GM21381 (cell line): ENCODE measurements around the gene KMO.

Experiments used
- ATAC-seq: cut with Tn5 transposase; IDR thresholded peaks from one replicate; pipeline ENCODE4 v1.9.1; 2021; ENCODE audit warnings: mild to moderate bottlenecking, moderate library complexity; ENCODE audit not compliant: unreplicated experiment

Gene KMO

GRCh38 chr1:241536304-241536703, 4.1 kb downstream of the KMO start:
- ATAC-seq: no peak

GRCh38 chr1:241536969-241537368, 4.8 kb downstream of the KMO start:
- ATAC-seq: no peak

GRCh38 chr1:241542199-241542907, 10.2 kb downstream of the KMO start:
- ATAC-seq: no peak

- ATAC-seq: no peak
These were observed 15.8 kb downstream of the KMO start for GRCh38 chr1:241548008-241548407.

- ATAC-seq: no peak
These were observed 18.1 kb downstream of the KMO start for GRCh38 chr1:241550318-241550717.

- peak; percentile 79 for ATAC-seq
These were observed 19.8 kb downstream of the KMO start for GRCh38 chr1:241551759-241552638.

GRCh38 chr1:241553886-241554592, 21.9 kb downstream of the KMO start:
- ATAC-seq: no peak

- no peak for ATAC-seq
These were observed 23.3 kb downstream of the KMO start for GRCh38 chr1:241555526-241555925.

- ATAC-seq: no peak
These were observed 24.9 kb downstream of the KMO start for GRCh38 chr1:241557031-241557430.

GRCh38 chr1:241557551-241558193, 25.5 kb downstream of the KMO start:
- ATAC-seq: no peak

- ATAC-seq: no peak
These were observed 28.1 kb downstream of the KMO start for GRCh38 chr1:241560146-241560848.

GRCh38 chr1:241560849-241561187, 28.6 kb downstream of the KMO start:
- ATAC-seq: no peak

- no peak for ATAC-seq
These were observed 37.7 kb downstream of the KMO start for GRCh38 chr1:241569848-241570247.

- ATAC-seq: no peak
These were observed 42.0 kb downstream of the KMO start for GRCh38 chr1:241574154-241574553.

- no peak for ATAC-seq
These were observed 47.3 kb downstream of the KMO start for GRCh38 chr1:241579434-241579833.

GRCh38 chr1:241582921-241583321, 50.7 kb downstream of the KMO start:
- no peak for ATAC-seq

GRCh38 chr1:241586905-241587512, 54.8 kb downstream of the KMO start:
- ATAC-seq: no peak

- ATAC-seq: no peak
These were observed 57.3 kb downstream of the KMO start for GRCh38 chr1:241589521-241589920.

- no peak for ATAC-seq
These were observed 58.5 kb downstream of the KMO start for GRCh38 chr1:241590719-241591118.

- ATAC-seq: no peak
These were observed 59.1 kb downstream of the KMO start for GRCh38 chr1:241591317-241591716.
